Ascending aorta (tissue), 2 donors: ENCODE results near the gene MYO1F. TPM values are rescaled to one million over a fixed set of nuclear protein-coding genes. Genes with fewer than 3 reads are reported as not detected.

Experiments used
- DNase-seq, 2 donors: peaks; one replicate each; pipeline ENCODE4 v3.0.0-alpha.2; 2019; ENCODE audit warnings: low spot score in 2 of 2
- H3K27ac ChIP-seq, 2 donors: fragments of 200-600 bp; sonication (generic); one replicate each; pipeline ENCODE4 v1.5.1; 2016 to 2017; ENCODE audit warnings: mild to moderate bottlenecking in 1 of 2
- H3K27me3 ChIP-seq: fragments of 200-600 bp; sonication (generic); one replicate; pipeline ENCODE4 v1.5.1; 2017
- H3K36me3 ChIP-seq, 2 donors: fragments of 200-600 bp; sonication (generic); one replicate each; pipeline ENCODE4 v1.5.1; 2016
- H3K4me1 ChIP-seq, 2 donors: fragments of 200-600 bp; sonication (generic); one replicate each; pipeline ENCODE4 v1.5.1; 2016 to 2017; ENCODE audit warnings: mild to moderate bottlenecking in 1 of 2
- H3K4me3 ChIP-seq, 2 donors: fragments of 200-600 bp; sonication (generic); one replicate each; pipeline ENCODE4 v1.5.1; 2016 to 2017; ENCODE audit warnings: mild to moderate bottlenecking in 1 of 2
- H3K9me3 ChIP-seq, 2 donors: fragments of 200-600 bp; sonication (generic); one replicate each; pipeline ENCODE4 v1.5.1; 2016
- intact Hi-C: fragments of 100-400 bp; cut with DNase I; formaldehyde crosslinking; loops from one replicate; pipeline ENCODE4 v1.15.1; 2023
- total RNA-seq: library from RNA; depleted of rRNA; stranded (reverse); fragments of >200 nt; gene quantifications from one replicate; pipeline ENCODE4 v1.1.0, GENCODE V29; 2016
- TF ChIP-seq, protein P1 (sequence below), 3 experiments: fragments of 200-600 bp in 2 of 3; fragments of 450-650 bp in 1 of 3; sonication (generic) in 2 of 3; IDR thresholded peaks; one replicate each; pipeline ENCODE4 v1.5.1; 2016 to 2019; ENCODE audit warnings: antibody characterized with exemption in 3 of 3, mild to moderate bottlenecking in 1 of 3, moderate library complexity in 1 of 3

Gene MYO1F
- total RNA-seq, 1 donor from 2014 or later, result 5.0 TPM

DNA sequence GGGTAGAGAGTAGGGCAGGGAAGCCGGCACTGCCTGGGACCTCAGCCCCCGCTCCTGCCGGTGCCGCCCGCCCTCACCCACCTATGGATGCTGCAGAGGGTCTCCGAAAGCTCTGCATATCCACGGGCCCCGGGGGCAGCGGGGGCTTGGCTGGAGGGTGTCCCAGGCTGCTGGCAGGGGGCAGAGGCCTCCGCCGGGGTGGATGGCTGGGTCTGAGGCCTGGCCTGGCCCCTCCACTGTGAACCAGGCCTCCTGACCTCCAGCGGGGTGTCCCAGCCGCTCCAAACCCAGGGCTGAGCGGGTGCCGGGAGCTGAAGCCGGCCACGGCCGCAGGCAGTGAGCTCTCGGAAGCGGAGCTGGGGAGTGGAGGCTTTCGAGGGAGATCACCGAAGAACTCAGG is 78.9 kb downstream of the MYO1F start:
- intact Hi-C loops, result no loop called here
- Histone ChIP-seq H3K4me3 (no peak overlapping the region), H3K9me3 (no peaks in the 10 kb centered on the region), H3K36me3 (no peaks in the 10 kb centered on the region), H3K27me3 (no peaks in the 10 kb centered on the region), H3K27ac (no peak overlapping the region), H3K4me1 (no peaks in the 10 kb centered on the region)
- TF ChIP-seq, protein P1, sequence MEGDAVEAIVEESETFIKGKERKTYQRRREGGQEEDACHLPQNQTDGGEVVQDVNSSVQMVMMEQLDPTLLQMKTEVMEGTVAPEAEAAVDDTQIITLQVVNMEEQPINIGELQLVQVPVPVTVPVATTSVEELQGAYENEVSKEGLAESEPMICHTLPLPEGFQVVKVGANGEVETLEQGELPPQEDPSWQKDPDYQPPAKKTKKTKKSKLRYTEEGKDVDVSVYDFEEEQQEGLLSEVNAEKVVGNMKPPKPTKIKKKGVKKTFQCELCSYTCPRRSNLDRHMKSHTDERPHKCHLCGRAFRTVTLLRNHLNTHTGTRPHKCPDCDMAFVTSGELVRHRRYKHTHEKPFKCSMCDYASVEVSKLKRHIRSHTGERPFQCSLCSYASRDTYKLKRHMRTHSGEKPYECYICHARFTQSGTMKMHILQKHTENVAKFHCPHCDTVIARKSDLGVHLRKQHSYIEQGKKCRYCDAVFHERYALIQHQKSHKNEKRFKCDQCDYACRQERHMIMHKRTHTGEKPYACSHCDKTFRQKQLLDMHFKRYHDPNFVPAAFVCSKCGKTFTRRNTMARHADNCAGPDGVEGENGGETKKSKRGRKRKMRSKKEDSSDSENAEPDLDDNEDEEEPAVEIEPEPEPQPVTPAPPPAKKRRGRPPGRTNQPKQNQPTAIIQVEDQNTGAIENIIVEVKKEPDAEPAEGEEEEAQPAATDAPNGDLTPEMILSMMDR (IDR thresholded peaks at IDR 0.05), result no peak
- DNase-seq, result no peak

DNA sequence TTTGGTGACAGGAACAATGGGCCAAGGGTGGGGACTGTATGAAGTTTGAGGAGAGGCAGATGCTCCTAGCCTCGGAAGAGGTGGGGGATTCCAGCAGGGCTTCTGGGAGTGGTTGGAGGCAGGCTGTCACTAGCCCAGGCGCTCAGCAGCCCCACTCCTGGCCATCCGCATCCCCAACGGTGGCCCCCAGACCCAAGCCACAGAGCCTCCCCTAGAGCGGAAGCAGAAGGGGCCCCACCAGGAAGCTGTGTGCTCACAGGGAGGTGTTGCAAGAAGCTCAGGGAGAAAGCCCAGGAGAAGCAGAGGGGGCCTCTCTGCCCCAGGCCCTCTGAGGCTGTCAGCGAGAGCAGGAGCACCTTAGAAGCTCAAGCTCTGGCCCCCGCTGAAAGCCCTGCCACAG is 83.1 kb downstream of the MYO1F start:
- no peaks in the 10 kb centered on the region for H3K9me3 ChIP-seq

DNA sequence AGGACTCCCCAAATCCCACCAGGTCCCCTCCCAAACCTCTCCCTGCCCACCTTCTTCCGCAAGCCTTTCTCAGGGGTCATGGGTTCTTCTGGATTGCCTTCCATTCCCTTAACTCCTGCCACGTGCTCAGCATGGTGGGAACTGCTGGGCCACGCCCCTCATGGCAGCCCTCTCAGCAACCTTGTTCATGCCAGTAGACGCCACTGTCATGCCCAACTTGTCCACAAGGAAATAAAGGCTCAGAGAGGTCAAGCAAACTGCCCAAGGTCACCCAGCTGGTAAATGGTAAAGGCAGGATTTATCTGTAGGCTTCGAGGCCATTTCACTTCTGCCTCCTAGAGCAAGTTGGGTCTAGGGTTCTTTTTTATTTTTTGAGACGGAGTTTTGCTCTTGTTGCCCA is 85.7 kb downstream of the MYO1F start:
- Histone ChIP-seq H3K9me3 (no peaks in the 10 kb centered on the region), H3K36me3 (peaks cover 28 to 33% of the 10 kb centered on the region in 2 donors), H3K4me1 (no peaks in the 10 kb centered on the region), H3K27ac (no peak overlapping the region), H3K27me3 (no peaks in the 10 kb centered on the region), H3K4me3 (no peak overlapping the region)
- intact Hi-C loops, result no loop called here
- no peak for DNase-seq
- TF ChIP-seq, protein P1 (IDR thresholded peaks at IDR 0.05), result no peak

More for the DNA sequence above, 83.1 kb downstream of the MYO1F start:
- no peaks in the 10 kb centered on the region for H3K27me3 ChIP-seq
- H3K4me3 ChIP-seq, result no peak overlapping the region
- TF ChIP-seq, protein P1 (IDR thresholded peaks at IDR 0.05), result no peak
- no peak overlapping the region for H3K27ac ChIP-seq
- no peaks in the 10 kb centered on the region for H3K4me1 ChIP-seq
- DNase-seq, result no peak
- intact Hi-C loops, result no loop called here
- peaks cover 4 to 7% of the 10 kb centered on the region in 2 donors for H3K36me3 ChIP-seq

DNA sequence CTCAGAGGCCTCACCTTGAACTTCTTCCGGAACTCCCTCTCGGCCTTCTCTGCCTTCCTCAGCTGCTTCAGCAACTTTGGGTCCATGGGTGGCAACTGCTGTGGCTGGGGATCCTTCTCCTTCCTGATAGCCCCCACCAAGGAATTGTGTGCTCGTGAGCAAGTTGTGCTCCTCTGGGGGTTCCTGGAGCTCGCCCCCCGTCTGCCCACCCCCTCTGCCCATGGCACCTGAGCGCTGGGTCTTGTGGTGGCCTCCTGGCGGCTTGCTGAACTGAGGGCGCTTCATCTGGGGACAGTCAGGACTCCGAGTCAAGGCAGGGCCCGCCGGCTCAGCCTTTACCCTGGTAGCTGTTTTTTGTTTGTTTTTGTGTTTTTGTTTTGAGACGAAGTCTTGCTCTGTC is 86.4 kb downstream of the MYO1F start:
- Histone ChIP-seq H3K4me1 (no peaks in the 10 kb centered on the region), H3K36me3 (peaks cover 35 to 40% of the 10 kb centered on the region in 2 donors), H3K27me3 (no peaks in the 10 kb centered on the region), H3K4me3 (no peak overlapping the region), H3K27ac (no peak overlapping the region), H3K9me3 (no peaks in the 10 kb centered on the region)
- DNase-seq, result no peak
- intact Hi-C loops, result no loop called here
- TF ChIP-seq, protein P1 (IDR thresholded peaks at IDR 0.05), result no peak

DNA sequence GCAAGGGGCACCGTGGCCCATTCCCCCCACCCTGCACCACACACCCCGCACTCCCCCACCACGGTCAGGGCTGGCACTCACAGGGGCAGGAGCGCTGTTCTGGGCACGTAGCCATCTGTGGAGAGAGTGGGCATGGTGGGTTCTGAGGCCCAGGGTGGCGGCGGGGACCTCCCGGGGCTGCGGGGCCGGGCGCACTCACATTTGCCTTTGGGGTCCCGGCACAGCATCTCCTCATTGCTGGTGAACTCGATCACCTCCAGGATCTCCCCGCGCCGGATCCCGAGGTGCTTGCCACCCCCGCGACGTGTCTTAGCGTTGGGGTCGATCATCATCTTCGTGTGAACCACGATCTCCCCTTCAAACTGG is 86.9 kb downstream of the MYO1F start:
- no peaks in the 10 kb centered on the region for H3K9me3 ChIP-seq
- peaks cover 40 to 45% of the 10 kb centered on the region in 2 donors for H3K36me3 ChIP-seq
- intact Hi-C loops, result no loop called here
- no peak for DNase-seq
- TF ChIP-seq, protein P1 (IDR thresholded peaks at IDR 0.05), result no peak
- no peaks in the 10 kb centered on the region for H3K27me3 ChIP-seq
- H3K4me3 ChIP-seq, result no peak overlapping the region
- H3K4me1 ChIP-seq, result no peaks in the 10 kb centered on the region
- H3K27ac ChIP-seq, result no peak overlapping the region
